HG02678 (cell line): ENCODE data around the gene CCDC12.

Source experiments
- ATAC-seq: cut with Tn5 transposase; IDR thresholded peaks from one replicate; pipeline ENCODE4 v1.9.1; 2021; ENCODE audit warnings: mild to moderate bottlenecking, moderate library complexity; ENCODE audit not compliant: unreplicated experiment

The CCDC12 gene

GRCh38 chr3:46909535-46910161 lies 66.9 kb downstream of the CCDC12 start:
- no peak for ATAC-seq

- no peak for ATAC-seq
Observed at GRCh38 chr3:46908986-46909534, 67.5 kb downstream of the CCDC12 start.

GRCh38 chr3:46908294-46908985 lies 68.1 kb downstream of the CCDC12 start:
- no peak for ATAC-seq

GRCh38 chr3:46907960-46908293 lies 68.6 kb downstream of the CCDC12 start:
- no peak for ATAC-seq

GRCh38 chr3:46907271-46907670 lies 69.3 kb downstream of the CCDC12 start:
- no peak for ATAC-seq

- no peak for ATAC-seq
Observed at GRCh38 chr3:46906471-46907058, 70.0 kb downstream of the CCDC12 start.

- no peak for ATAC-seq
Observed at GRCh38 chr3:46905661-46906451, 70.7 kb downstream of the CCDC12 start.

GRCh38 chr3:46905213-46905560 lies 71.4 kb downstream of the CCDC12 start:
- ATAC-seq, result no peak

GRCh38 chr3:46904303-46905212 lies 72.0 kb downstream of the CCDC12 start:
- ATAC-seq, result no peak

- no peak for ATAC-seq
Observed at GRCh38 chr3:46903341-46904302, 72.9 kb downstream of the CCDC12 start.

GRCh38 chr3:46902188-46902631 lies 74.3 kb downstream of the CCDC12 start:
- no peak for ATAC-seq

GRCh38 chr3:46901591-46902187 lies 74.9 kb downstream of the CCDC12 start:
- ATAC-seq, result no peak

- ATAC-seq, result no peak
Observed at GRCh38 chr3:46901061-46901460, 75.5 kb downstream of the CCDC12 start.

- no peak for ATAC-seq
Observed at GRCh38 chr3:46900356-46900755, 76.2 kb downstream of the CCDC12 start.

GRCh38 chr3:46900007-46900292 lies 76.6 kb downstream of the CCDC12 start:
- no peak for ATAC-seq

- ATAC-seq, result no peak
Observed at GRCh38 chr3:46899151-46900006, 77.2 kb downstream of the CCDC12 start.

GRCh38 chr3:46898321-46899150 lies 78.0 kb downstream of the CCDC12 start:
- no peak for ATAC-seq
